ENCODE measurements around the gene PCGF2.

Gene PCGF2

DNA sequence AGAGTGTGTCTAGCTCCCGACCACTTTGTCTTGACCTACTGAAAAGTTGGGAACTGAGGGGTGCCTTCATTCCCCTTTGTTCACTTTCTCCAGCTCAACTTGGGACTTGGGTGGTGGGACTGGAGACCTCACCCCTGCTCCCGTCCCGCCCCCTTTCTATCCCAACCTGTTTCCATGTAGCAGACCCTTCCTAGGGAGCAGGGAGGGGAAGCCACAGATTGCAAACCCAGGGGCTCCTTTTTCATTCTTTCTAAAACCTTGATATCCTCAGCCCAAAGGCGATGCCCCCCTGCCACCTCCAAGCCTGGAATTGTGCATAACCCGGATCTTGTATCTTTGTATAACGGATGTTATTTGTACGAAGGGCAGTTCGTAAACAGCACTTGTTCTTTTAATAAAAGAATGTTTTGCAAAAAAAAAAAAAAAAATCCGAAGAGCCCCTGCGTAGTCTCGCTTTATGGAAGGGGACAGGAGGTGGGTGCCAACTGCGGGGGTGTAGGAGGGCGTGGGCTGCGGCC, 18.7 kb downstream of the PCGF2 start:
- Histone ChIP-seq H3K4me3 (ENCODE audit: low read depth, low read length) (peak overlapping the region; percentile 67), H3K27ac (ENCODE audit: extremely low read depth, low read depth, low read length) (peak overlapping the region; percentile 11; the same call in 1 of the 2 replicates), H3K4me1 (ENCODE audit: control insufficient read depth, insufficient read depth, low read length) (peaks cover 5% of the 10 kb centered on the region), H3K36me3 (ENCODE audit: control insufficient read depth in 2 of 2, insufficient read depth in 1 of 2, low read length in 2 of 2) (peaks cover 10 to 44% of the 10 kb centered on the region in 2 experiments), H3K9me3 (ENCODE audit: control insufficient read depth, insufficient read depth, low read depth, low read length) (no peaks in the 10 kb centered on the region)
- POLR2A ChIA-PET = interaction anchor here (0.7 to 3.5 kb wide), 4 partner anchors 9 to 53 kb away, joined by 3 to 23 read pairs (median 5); partner anchors contain the start of gene PSMB3
- TF ChIP-seq, protein P1, sequence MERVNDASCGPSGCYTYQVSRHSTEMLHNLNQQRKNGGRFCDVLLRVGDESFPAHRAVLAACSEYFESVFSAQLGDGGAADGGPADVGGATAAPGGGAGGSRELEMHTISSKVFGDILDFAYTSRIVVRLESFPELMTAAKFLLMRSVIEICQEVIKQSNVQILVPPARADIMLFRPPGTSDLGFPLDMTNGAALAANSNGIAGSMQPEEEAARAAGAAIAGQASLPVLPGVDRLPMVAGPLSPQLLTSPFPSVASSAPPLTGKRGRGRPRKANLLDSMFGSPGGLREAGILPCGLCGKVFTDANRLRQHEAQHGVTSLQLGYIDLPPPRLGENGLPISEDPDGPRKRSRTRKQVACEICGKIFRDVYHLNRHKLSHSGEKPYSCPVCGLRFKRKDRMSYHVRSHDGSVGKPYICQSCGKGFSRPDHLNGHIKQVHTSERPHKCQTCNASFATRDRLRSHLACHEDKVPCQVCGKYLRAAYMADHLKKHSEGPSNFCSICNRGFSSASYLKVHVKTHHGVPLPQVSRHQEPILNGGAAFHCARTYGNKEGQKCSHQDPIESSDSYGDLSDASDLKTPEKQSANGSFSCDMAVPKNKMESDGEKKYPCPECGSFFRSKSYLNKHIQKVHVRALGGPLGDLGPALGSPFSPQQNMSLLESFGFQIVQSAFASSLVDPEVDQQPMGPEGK (tag by site-specific recombination; IDR thresholded peaks at IDR 0.05) = 0 out of 2 replicates have a peak, but pooled peaks have one; percentile 49
- TF ChIP-seq, protein P2, sequence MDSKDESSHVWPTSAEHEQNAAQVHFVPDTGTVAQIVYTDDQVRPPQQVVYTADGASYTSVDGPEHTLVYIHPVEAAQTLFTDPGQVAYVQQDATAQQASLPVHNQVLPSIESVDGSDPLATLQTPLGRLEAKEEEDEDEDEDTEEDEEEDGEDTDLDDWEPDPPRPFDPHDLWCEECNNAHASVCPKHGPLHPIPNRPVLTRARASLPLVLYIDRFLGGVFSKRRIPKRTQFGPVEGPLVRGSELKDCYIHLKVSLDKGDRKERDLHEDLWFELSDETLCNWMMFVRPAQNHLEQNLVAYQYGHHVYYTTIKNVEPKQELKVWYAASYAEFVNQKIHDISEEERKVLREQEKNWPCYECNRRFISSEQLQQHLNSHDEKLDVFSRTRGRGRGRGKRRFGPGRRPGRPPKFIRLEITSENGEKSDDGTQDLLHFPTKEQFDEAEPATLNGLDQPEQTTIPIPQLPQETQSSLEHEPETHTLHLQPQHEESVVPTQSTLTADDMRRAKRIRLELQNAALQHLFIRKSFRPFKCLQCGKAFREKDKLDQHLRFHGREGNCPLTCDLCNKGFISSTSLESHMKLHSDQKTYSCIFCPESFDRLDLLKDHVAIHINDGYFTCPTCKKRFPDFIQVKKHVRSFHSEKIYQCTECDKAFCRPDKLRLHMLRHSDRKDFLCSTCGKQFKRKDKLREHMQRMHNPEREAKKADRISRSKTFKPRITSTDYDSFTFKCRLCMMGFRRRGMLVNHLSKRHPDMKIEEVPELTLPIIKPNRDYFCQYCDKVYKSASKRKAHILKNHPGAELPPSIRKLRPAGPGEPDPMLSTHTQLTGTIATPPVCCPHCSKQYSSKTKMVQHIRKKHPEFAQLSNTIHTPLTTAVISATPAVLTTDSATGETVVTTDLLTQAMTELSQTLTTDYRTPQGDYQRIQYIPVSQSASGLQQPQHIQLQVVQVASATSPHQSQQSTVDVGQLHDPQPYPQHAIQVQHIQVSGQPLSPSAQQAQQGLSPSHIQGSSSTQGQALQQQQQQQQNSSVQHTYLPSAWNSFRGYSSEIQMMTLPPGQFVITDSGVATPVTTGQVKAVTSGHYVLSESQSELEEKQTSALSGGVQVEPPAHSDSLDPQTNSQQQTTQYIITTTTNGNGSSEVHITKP (tag by site-specific recombination; IDR thresholded peaks at IDR 0.05) = peak; percentile 73; the same call in 1 of the 2 replicates
- TF ChIP-seq ZXDB (tag by site-specific recombination; IDR thresholded peaks at IDR 0.05) = no peak
- no peak for TF ChIP-seq ZNF16 (tag by site-specific recombination; IDR thresholded peaks at IDR 0.05; ENCODE audit: low read depth)
- TF ChIP-seq ZNF623 (tag by site-specific recombination; IDR thresholded peaks at IDR 0.05) = no peak
- TF ChIP-seq, protein P3, sequence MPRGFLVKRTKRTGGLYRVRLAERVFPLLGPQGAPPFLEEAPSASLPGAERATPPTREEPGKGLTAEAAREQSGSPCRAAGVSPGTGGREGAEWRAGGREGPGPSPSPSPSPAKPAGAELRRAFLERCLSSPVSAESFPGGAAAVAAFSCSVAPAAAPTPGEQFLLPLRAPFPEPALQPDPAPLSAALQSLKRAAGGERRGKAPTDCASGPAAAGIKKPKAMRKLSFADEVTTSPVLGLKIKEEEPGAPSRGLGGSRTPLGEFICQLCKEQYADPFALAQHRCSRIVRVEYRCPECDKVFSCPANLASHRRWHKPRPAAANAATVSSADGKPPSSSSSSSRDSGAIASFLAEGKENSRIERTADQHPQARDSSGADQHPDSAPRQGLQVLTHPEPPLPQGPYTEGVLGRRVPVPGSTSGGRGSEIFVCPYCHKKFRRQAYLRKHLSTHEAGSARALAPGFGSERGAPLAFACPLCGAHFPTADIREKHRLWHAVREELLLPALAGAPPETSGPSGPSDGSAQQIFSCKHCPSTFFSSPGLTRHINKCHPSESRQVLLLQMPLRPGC (tag by site-specific recombination; IDR thresholded peaks at IDR 0.05) = no peak
- no peak for TF ChIP-seq SP7 (tag by site-specific recombination; IDR thresholded peaks at IDR 0.05)
- CTCF ChIA-PET = interaction anchor here (1.0 to 2.8 kb wide), 8 partner anchors 11 to 66 kb away, joined by 3 to 14 read pairs (median 4); no protein-coding TSS in a partner anchor

DNA sequence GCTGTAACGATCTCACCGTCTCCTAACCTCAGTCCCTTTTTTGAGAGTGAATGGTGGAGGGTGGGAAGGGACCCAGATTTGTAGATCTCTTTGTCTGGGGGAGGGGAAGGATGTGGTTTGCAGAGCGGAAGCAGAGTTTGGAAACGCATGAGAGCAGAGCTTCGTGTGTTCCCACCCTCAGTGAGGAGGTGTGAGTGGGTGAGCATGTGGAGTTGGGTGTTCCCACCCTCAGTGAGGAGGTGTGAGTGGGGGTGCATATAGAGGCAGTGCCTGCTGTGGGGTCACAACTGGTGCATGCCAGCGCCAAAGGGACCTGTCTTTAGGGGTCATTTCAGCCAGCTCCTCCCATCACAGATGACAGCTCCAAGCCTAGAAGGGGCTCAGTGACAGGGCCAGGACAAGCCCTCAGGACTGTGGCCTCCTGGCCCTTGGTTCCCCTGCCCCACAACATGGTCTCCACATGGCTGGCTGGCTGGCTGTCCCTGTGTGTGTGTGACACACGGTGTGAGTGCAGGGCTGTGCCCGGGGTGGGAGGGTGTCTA, 19.8 kb downstream of the PCGF2 start:
- Histone ChIP-seq H3K4me3 (ENCODE audit: low read depth, low read length) (no peak overlapping the region), H3K36me3 (ENCODE audit: control insufficient read depth in 2 of 2, insufficient read depth in 1 of 2, low read length in 2 of 2) (peaks cover 10 to 36% of the 10 kb centered on the region in 2 experiments), H3K27ac (ENCODE audit: extremely low read depth, low read depth, low read length) (no peak overlapping the region), H3K4me1 (ENCODE audit: control insufficient read depth, insufficient read depth, low read length) (peaks cover 5% of the 10 kb centered on the region), H3K9me3 (ENCODE audit: control insufficient read depth, insufficient read depth, low read depth, low read length) (no peaks in the 10 kb centered on the region)
- CTCF ChIA-PET = interaction anchor here (0.6 to 2.8 kb wide), 8 partner anchors 10 to 71 kb away, joined by 3 to 14 read pairs (median 4); no protein-coding TSS in a partner anchor
- POLR2A ChIA-PET = interaction anchor here (0.6 to 3.5 kb wide), 10 partner anchors 8 to 68 kb away, joined by 3 to 23 read pairs (median 4); partner anchors contain the start of gene PSMB3
- TF ChIP-seq, protein P4, sequence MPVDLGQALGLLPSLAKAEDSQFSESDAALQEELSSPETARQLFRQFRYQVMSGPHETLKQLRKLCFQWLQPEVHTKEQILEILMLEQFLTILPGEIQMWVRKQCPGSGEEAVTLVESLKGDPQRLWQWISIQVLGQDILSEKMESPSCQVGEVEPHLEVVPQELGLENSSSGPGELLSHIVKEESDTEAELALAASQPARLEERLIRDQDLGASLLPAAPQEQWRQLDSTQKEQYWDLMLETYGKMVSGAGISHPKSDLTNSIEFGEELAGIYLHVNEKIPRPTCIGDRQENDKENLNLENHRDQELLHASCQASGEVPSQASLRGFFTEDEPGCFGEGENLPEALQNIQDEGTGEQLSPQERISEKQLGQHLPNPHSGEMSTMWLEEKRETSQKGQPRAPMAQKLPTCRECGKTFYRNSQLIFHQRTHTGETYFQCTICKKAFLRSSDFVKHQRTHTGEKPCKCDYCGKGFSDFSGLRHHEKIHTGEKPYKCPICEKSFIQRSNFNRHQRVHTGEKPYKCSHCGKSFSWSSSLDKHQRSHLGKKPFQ (tag by site-specific recombination; IDR thresholded peaks at IDR 0.05) = peak; percentile 95
- TF ChIP-seq SP2 (tag by site-specific recombination; IDR thresholded peaks at IDR 0.05) = 0 out of 2 replicates have a peak, but pooled peaks have one; percentile 7
- TF ChIP-seq ZBTB48 (tag by site-specific recombination; IDR thresholded peaks at IDR 0.05) = peak; percentile 63
- TF ChIP-seq, protein P1 (tag by site-specific recombination; IDR thresholded peaks at IDR 0.05) = peak; percentile 26; the same call in 1 of the 2 replicates
- no peak for TF ChIP-seq ZNF76 (tag by site-specific recombination; IDR thresholded peaks at IDR 0.05; ENCODE audit: borderline replicate concordance, low read depth)
- TF ChIP-seq ZNF292 (tag by site-specific recombination; IDR thresholded peaks at IDR 0.05; ENCODE audit: borderline replicate concordance, low read depth) = no peak
- TF ChIP-seq HOXC10 (CRISPR knock-in tag; IDR thresholded peaks at IDR 0.05) = no peak
- peak; percentile 96 for TF ChIP-seq ZFHX2 (tag by site-specific recombination; conservative IDR thresholded peaks at IDR 0.05)
- TF ChIP-seq EGR2 (tag by site-specific recombination; IDR thresholded peaks at IDR 0.05; ENCODE audit: low read depth) = peak; percentile 91
- peak; percentile 49; the same call in 1 of the 2 replicates for TF ChIP-seq ZNF600 (tag by site-specific recombination; IDR thresholded peaks at IDR 0.05)
